GM18868 (cell line): ENCODE data around the gene TOLLIP.
"Not testable (repeated sequence)": the region's sequence is repeated elsewhere in the genome, so short reads cannot be mapped to it uniquely, and the experiment has no call there.

Source experiments
- ATAC-seq: cut with Tn5 transposase; IDR thresholded peaks from one replicate; pipeline ENCODE4 v1.9.1; 2021; ENCODE audit warnings: mild to moderate bottlenecking, moderate library complexity; ENCODE audit not compliant: unreplicated experiment

The TOLLIP gene

GRCh38 chr11:1267441-1268100, 41.9 kb downstream of the TOLLIP start:
- ATAC-seq, result no peak

DNA sequence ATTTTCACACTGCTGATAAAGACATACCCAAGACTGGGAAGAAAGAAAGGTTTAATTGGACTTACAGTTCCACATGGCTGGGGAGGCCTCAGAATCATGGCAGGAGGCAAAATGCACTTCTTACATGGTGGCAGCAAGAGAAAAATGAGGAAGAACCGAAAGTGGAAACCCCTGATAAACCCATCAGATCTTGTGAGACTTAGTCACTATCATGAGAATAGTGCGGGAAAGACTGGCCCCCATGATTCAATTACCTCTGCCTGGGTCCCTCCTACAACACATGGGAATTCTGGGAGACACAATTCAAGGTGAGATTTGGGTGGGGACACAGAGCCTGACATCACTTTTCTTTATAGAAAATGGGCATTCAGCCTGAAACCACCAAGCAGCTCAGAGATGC, 42.5 kb downstream of the TOLLIP start:
- ATAC-seq, result not testable (repeated sequence)

DNA sequence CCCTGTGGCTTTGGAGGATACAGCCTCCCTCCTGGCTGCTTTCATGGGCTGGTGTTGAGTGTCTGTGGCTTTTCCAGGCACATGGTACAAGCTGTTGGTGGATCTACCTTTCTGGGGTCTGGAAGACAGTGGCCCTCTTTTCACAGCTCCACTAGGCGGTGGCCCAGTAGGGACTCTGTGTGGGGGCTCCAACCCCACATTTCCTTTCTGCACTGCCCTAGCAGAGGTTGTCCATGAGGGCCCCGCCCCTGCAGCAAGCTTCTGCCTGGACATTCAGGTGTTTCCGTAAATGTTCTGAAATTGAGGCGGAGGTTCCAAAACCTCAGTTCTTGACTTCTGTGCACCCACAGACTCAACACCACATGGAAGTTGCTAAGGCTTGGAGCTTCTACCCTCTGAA, 44.0 kb downstream of the TOLLIP start:
- not testable (repeated sequence) for ATAC-seq

GRCh38 chr11:1264444-1264843, 45.0 kb downstream of the TOLLIP start:
- ATAC-seq, result not testable (repeated sequence)

GRCh38 chr11:1263010-1263409, 46.4 kb downstream of the TOLLIP start:
- no peak for ATAC-seq

- ATAC-seq, result no peak
Observed at GRCh38 chr11:1262172-1263006, 47.0 kb downstream of the TOLLIP start.

- no peak for ATAC-seq
Observed at GRCh38 chr11:1261241-1262071, 48.0 kb downstream of the TOLLIP start.

DNA sequence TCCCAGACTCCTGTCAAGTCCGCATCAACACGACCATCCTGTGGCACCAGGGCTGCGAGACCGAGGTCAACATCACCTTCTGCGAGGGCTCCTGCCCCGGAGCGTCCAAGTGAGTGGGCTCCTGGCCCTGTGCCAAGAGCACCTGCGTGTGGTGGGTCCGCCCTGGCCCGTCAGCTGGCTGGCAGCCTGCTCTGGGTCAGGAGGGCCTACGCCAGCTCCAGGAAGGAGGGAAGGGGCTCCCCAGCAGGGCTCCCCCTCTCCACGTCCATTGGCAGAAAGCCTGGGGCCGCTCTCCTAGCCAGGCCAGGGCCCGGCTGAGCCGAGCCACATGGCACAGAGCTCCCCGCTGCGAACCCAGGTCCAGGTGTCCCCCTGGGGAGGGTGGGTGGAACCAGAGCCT, 48.8 kb downstream of the TOLLIP start:
- no peak for ATAC-seq

- ATAC-seq, result no peak
Observed at GRCh38 chr11:1260023-1260501, 49.4 kb downstream of the TOLLIP start.

DNA sequence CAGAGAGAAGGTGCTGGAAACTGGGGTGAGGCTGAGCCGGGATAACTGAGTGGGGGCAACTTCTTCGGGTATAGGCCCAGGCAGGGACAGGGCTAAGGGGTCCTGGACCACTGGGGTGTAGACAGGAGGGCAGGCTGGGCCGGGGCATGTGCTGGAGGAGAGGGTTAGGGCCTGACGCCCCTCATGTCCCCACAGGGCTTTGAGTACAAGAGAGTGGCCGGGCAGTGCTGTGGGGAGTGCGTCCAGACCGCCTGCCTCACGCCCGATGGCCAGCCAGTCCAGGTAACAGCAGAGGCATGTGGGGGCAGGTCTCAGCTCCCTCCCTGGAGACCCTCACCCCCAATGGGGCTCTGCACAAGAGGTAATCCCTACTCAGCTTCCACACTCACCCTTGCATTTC, 49.9 kb downstream of the TOLLIP start:
- ATAC-seq, result no peak

DNA sequence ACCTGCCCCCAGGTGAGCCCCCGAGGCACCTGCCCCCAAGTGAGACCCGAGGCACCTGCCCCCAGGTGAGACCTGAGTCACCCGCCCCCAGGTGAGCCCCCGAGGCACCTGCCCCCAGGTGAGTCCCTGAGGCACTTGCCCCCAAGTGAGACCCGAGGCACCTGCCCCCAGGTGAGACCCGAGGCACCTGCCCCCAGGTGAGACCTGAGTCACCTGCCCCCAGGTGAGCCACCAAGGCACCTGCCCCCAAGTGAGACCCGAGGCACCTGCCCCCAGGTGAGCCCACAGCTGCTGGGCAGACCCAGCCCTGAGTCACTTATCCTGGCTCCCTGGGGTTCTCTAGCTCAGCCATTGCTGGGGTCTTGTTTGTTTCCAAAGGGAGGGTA, 50.4 kb downstream of the TOLLIP start:
- no peak for ATAC-seq

- ATAC-seq, result no peak
Observed at GRCh38 chr11:1258401-1259075, 50.9 kb downstream of the TOLLIP start.

- no peak for ATAC-seq
Observed at GRCh38 chr11:1257916-1258315, 51.5 kb downstream of the TOLLIP start.

- no peak for ATAC-seq
Observed at GRCh38 chr11:1257366-1257765, 52.1 kb downstream of the TOLLIP start.

DNA sequence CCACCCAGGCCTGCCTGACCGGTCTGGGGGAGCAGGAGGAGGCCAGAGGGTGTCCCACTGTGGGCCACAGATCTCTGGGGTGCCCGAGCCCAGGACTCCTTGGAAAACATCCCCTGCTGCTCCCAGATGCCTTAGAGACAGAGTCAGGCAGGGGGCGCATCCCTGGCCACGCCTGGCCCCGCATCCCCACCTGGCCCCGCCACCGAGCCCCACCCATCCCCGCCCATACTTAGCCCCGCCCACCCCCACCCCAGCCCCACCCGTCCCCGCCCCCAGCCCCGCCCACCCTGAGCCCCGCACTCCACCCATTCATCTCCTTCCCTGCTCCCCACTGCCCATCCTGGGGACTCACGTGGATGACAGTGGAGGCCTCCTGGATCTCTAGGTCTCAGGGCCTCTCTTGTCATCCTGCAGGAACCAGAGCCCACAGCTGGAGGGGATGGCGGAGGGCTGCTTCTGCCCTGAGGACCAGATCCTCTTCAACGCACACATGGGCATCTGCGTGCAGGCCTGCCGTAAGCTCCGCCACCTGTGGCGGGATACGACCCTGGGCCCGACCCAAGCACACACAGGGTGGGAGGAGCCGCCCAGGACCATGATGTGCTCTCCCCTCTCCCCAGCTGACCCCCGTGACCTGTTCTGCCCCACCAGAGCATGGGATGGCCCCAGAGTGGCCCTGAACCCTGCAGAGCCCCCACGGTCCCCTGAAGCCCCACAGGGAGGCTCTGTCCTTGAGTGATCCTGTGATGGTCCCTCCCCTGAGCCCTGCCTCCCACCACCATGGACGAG, 53.0 kb downstream of the TOLLIP start:
- no peak for ATAC-seq

DNA sequence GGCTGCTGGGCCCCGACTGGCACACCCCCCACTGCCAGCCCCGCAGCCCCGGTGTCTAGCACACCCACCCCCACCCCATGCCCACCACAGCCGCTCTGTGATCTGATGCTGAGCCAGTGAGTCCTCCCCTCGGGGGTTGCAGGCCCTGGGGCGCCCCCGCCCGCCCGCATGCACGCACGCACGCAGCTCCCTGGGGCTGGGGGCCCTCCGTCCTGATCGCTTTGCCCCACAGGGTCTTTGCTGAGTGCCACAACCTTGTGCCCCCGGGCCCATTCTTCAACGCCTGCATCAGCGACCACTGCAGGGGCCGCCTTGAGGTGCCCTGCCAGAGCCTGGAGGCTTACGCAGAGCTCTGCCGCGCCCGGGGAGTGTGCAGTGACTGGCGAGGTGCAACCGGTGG, 54.3 kb downstream of the TOLLIP start:
- no peak for ATAC-seq

DNA sequence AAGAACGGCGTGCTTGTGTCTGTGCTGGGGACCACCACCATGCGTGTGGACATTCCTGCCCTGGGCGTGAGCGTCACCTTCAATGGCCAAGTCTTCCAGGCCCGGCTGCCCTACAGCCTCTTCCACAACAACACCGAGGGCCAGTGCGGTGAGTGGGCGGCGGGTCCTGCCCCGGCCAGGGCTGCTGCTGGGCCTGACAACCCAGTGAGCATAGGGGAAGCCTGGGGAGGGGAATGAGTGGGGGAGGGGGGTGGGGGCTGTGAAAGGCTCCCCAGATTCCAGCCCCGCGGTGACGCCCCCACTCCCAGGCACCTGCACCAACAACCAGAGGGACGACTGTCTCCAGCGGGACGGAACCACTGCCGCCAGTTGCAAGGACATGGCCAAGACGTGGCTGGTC, 54.7 kb downstream of the TOLLIP start:
- no peak for ATAC-seq

DNA sequence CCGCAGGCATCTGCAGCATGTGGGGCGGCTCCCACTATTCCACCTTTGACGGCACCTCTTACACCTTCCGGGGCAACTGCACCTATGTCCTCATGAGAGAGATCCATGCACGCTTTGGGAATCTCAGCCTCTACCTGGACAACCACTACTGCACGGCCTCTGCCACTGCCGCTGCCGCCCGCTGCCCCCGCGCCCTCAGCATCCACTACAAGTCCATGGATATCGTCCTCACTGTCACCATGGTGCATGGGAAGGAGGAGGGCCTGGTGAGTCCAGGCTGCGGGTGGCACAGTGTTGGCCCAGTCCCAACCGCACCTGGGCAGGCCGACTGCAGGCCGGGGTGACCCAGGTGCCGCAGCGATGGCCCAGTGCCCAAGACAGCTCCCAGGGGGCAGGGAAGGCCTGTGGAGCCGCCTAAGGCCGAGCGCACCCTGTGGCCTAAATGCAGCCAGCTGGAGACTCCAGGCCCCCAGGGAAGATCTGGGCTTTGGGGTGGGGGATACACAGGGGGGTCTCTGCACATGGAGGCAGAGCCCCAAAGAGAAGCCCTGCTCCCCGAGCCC, 55.3 kb downstream of the TOLLIP start:
- ATAC-seq, result no peak

- no peak for ATAC-seq
Observed at GRCh38 chr11:1253103-1253485, 56.3 kb downstream of the TOLLIP start.
